ENCODE measurements around the gene BRD2. TPM values are rescaled to one million over a fixed set of nuclear protein-coding genes. Genes with fewer than 3 reads are reported as not detected.

Gene BRD2
- total and polyA plus RNA-seq, 4 donors, result 71.0 to 181 (median 156) TPM

Other genes with a start within 250 kb of the BRD2 start
- gene HLA-DQA2, start 227.2 kb upstream of the BRD2 start, total RNA-seq, result 10 to 100 TPM in 1 of 2 donors, 1 to 10 TPM in 1; 2.2 to 18.5 TPM
- not detected for gene HLA-DQA2, start 227.2 kb upstream of the BRD2 start, polyA plus RNA-seq
- 10 to 100 TPM in 1 of 2 donors, 1 to 10 TPM in 1; 2.3 to 18.1 TPM for gene HLA-DQB2, start 205.1 kb upstream of the BRD2 start, total RNA-seq
- not detected for gene HLA-DQB2, start 205.1 kb upstream of the BRD2 start, polyA plus RNA-seq
- 1 to 10 TPM in 1 of 2 donors, under 1 TPM in 1; 0.62 to 2.8 TPM for gene HLA-DOB, start 151.6 kb upstream of the BRD2 start, total RNA-seq
- gene HLA-DOB, start 151.6 kb upstream of the BRD2 start, polyA plus RNA-seq, result under 1 TPM in 1 of 2 donors, not detected in 1; 0.26 TPM
- gene TAP2, start 129.9 kb upstream of the BRD2 start, total RNA-seq, result 10 to 100 TPM; 26.5 to 48.1 TPM
- 10 to 100 TPM in 1 of 2 donors, 1 to 10 TPM in 1; 2.5 to 25.6 TPM for gene TAP2, start 129.9 kb upstream of the BRD2 start, polyA plus RNA-seq
- 10 to 100 TPM; 40.8 to 58.4 TPM for gene PSMB8, start 124.5 kb upstream of the BRD2 start, total RNA-seq
- 10 to 100 TPM; 59.6 to 69.7 TPM for gene PSMB8, start 124.5 kb upstream of the BRD2 start, polyA plus RNA-seq
- gene TAP1, start 114.9 kb upstream of the BRD2 start, total RNA-seq, result 10 to 100 TPM; 39.4 to 42.1 TPM
- gene TAP1, start 114.9 kb upstream of the BRD2 start, polyA plus RNA-seq, result 10 to 100 TPM; 14.4 to 48.3 TPM
- gene PSMB9, start 114.4 kb upstream of the BRD2 start, total RNA-seq, result 10 to 100 TPM; 24.9 to 42.8 TPM
- 10 to 100 TPM; 27.9 to 38.8 TPM for gene PSMB9, start 114.4 kb upstream of the BRD2 start, polyA plus RNA-seq
- gene HLA-DMB, start 27.6 kb upstream of the BRD2 start, total RNA-seq, result 10 to 100 TPM; 20.1 to 73.1 TPM
- 10 to 100 TPM in 1 of 2 donors, 1 to 10 TPM in 1; 3.6 to 35.7 TPM for gene HLA-DMB, start 27.6 kb upstream of the BRD2 start, polyA plus RNA-seq
- 100 to 1,000 TPM in 1 of 2 donors, 10 to 100 TPM in 1; 36.9 to 109 TPM for gene HLA-DMA, start 15.5 kb upstream of the BRD2 start, total RNA-seq
- gene HLA-DMA, start 15.5 kb upstream of the BRD2 start, polyA plus RNA-seq, result 10 to 100 TPM in 1 of 2 donors, 1 to 10 TPM in 1; 9.8 to 33.3 TPM
- gene HLA-DOA, start 41.0 kb downstream of the BRD2 start, total RNA-seq, result 10 to 100 TPM; 10.4 to 16.7 TPM
- gene HLA-DOA, start 41.0 kb downstream of the BRD2 start, polyA plus RNA-seq, result 1 to 10 TPM in 1 of 2 donors, under 1 TPM in 1; 0.28 to 2.8 TPM
- gene HLA-DPA1, start 105.1 kb downstream of the BRD2 start, total RNA-seq, result 100 to 1,000 TPM; 122 to 203 TPM
- gene HLA-DPA1, start 105.1 kb downstream of the BRD2 start, polyA plus RNA-seq, result 10 to 100 TPM; 18.6 to 74.9 TPM
- 100 to 1,000 TPM in 1 of 2 donors, 10 to 100 TPM in 1; 98.9 to 215 TPM for gene HLA-DPB1, start 107.4 kb downstream of the BRD2 start, total RNA-seq
- 100 to 1,000 TPM in 1 of 2 donors, 10 to 100 TPM in 1; 45.4 to 113 TPM for gene HLA-DPB1, start 107.4 kb downstream of the BRD2 start, polyA plus RNA-seq
- gene COL11A2, start 223.9 kb downstream of the BRD2 start, total RNA-seq, result 1 to 10 TPM; 1.6 to 1.7 TPM
- gene COL11A2, start 223.9 kb downstream of the BRD2 start, polyA plus RNA-seq, result 1 to 10 TPM in 1 of 2 donors, under 1 TPM in 1; 0.13 to 3.6 TPM
- 10 to 100 TPM; 51.6 to 55.4 TPM for gene RXRB, start 232.1 kb downstream of the BRD2 start, total RNA-seq
- gene RXRB, start 232.1 kb downstream of the BRD2 start, polyA plus RNA-seq, result 100 to 1,000 TPM in 1 of 2 donors, 10 to 100 TPM in 1; 14.1 to 120 TPM
- gene SLC39A7, start 232.3 kb downstream of the BRD2 start, total RNA-seq, result 10 to 100 TPM; 86.9 to 90.3 TPM
- 100 to 1,000 TPM in 1 of 2 donors, 10 to 100 TPM in 1; 59.7 to 102 TPM for gene SLC39A7, start 232.3 kb downstream of the BRD2 start, polyA plus RNA-seq
- gene HSD17B8, start 236.1 kb downstream of the BRD2 start, total RNA-seq, result 1 to 10 TPM; 2.7 to 4.4 TPM
- gene HSD17B8, start 236.1 kb downstream of the BRD2 start, polyA plus RNA-seq, result 1 to 10 TPM; 4.4 to 8.8 TPM
- 10 to 100 TPM; 34.1 to 38.1 TPM for gene RING1, start 239.9 kb downstream of the BRD2 start, total RNA-seq
- gene RING1, start 239.9 kb downstream of the BRD2 start, polyA plus RNA-seq, result 10 to 100 TPM; 26.4 to 64.0 TPM